Psoas muscle (tissue), 8 donors: Measurements from ENCODE around the gene SNRPD3. TPM values are rescaled to one million over a fixed set of nuclear protein-coding genes. Genes with fewer than 3 reads are reported as not detected.

Experiments
- ATAC-seq, 4 donors: fragments of 200-7000 bp; cut with Tn5 transposase; one replicate each; pipeline ENCODE4 v1.9.1; 2020; ENCODE audit warnings: moderate library complexity in 3 of 4, mild to moderate bottlenecking in 2 of 4
- DNase-seq, 2 donors: peaks; one replicate each; pipeline ENCODE4 v3.0.0-alpha.2; 2020
- H3K27ac ChIP-seq: fragments of 200-600 bp; one replicate; pipeline ENCODE4 v1.8.0; 2022
- H3K27me3 ChIP-seq, 3 donors: fragments of 200-600 bp in 1 of 3; one replicate each; pipeline versions ENCODE4 v1.6.1 to v1.8.0; 2013 to 2022; ENCODE audit warnings: low read length in 2 of 3, mild to moderate bottlenecking in 2 of 3, moderate library complexity in 1 of 3; ENCODE audit not compliant: insufficient read depth in 3 of 3
- H3K36me3 ChIP-seq, 2 donors: fragments of 200-600 bp in 1 of 2; one replicate each; pipeline versions ENCODE4 v1.6.1 to v1.8.0; 2013 to 2022; ENCODE audit warnings: low read depth in 1 of 2, mild to moderate bottlenecking in 1 of 2, moderate library complexity in 1 of 2; ENCODE audit not compliant: insufficient read depth in 1 of 2
- H3K4me1 ChIP-seq: fragments of 200-600 bp; one replicate; pipeline ENCODE4 v1.8.0; 2022
- H3K4me3 ChIP-seq: fragments of 200-600 bp; one replicate; pipeline ENCODE4 v1.8.0; 2022; ENCODE audit warnings: mild to moderate bottlenecking
- H3K9me3 ChIP-seq: fragments of 200-600 bp; one replicate; pipeline ENCODE4 v1.8.0; 2022
- WGBS, 3 donors: extraction: QIAGEN DNeasy Blood & Tissue Kit; methylation state at CpG; one replicate each; pipeline versions ENCODE4 v1.1.6 to v1.1.7; 2013; 5-methylcytosine and 5-hydroxymethylcytosine counted together
- intact Hi-C, 2 donors: fragments of 100-400 bp; cut with DNase I; formaldehyde crosslinking; loops; one replicate each; pipeline versions ENCODE4 v1.11.0 to v1.14.2; 2022
- polyA plus RNA-seq, 3 donors: library from polyadenylated mRNA; stranded (reverse); fragments of 200-250 nt; gene quantifications; one replicate each; pipeline ENCODE4 v1.2.3, GENCODE V29; 2013
- total RNA-seq, 4 donors: library from RNA; stranded (reverse); fragmentation: NEBNext Ultra II Directional in 2 of 4; extraction: Animal tissue kit (Norgen Biotek cat#: 25700) in 2 of 4; gene quantifications; one replicate each; pipeline versions ENCODE4 v1.2.1 to v1.2.4, GENCODE V29; 2021 to 2023
- TF ChIP-seq, protein P1 (sequence below): fragments of 200-600 bp; IDR thresholded peaks from one replicate; pipeline ENCODE4 v1.8.0; 2022; ENCODE audit warnings: antibody characterized with exemption
- donor health status: healthy with polysubstance abuse.
- donor health status: DM: no; HTN: no; CAD: no; lungs with moderate emphysema.
- donor health status: Bipolar disorder and iron deficiency.
- donor health status: healthy.
- donor health status: DM: yes; HTN: yes; CAD: no.
- donor health status: DM: no; HTN: no; CAD: no.
- donor health status: DM: no; HTN: no; CAD: no.
- donor health status: DM: yes; HTN: yes; CAD: no.

The SNRPD3 gene
- total and polyA plus RNA-seq, 7 donors: 68.8 to 129 (median 82.7) TPM

DNA sequence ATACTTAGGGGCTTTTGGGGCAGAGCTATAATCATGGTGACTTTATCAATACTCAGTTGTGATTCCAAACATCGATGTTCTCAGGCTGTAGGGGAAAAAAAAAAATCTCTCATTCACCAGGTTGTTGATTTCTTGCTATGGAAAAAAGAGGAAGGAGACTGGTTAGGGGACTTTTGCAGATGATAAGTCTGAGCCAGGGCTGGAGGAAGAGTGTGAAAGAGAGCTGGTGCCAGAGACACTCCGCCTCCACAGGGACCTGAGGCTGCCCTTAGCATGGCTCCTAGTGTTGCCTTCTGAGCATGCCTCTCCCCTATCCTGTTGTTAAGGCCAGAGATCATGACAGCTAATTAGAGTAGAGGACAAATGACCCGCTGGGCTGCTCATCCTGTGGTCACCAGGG, 43.8 kb upstream of the SNRPD3 start:
- Histone ChIP-seq H3K4me3 (no peak overlapping the region), H3K36me3 (no peaks in the 10 kb centered on the region), H3K4me1 (peaks cover 24% of the 10 kb centered on the region), H3K27me3 (no peaks in the 10 kb centered on the region), H3K27ac (no peak overlapping the region), H3K9me3 (no peaks in the 10 kb centered on the region)
- 67 to 81% (median 75%) methylated on average over 3 of the region's 3 CpGs for whole genome bisulfite sequencing, 3 donors
- DNase-seq (no peak), ATAC-seq (peak in 1 of 4 donors; percentile 23)
- TF ChIP-seq, protein P1, sequence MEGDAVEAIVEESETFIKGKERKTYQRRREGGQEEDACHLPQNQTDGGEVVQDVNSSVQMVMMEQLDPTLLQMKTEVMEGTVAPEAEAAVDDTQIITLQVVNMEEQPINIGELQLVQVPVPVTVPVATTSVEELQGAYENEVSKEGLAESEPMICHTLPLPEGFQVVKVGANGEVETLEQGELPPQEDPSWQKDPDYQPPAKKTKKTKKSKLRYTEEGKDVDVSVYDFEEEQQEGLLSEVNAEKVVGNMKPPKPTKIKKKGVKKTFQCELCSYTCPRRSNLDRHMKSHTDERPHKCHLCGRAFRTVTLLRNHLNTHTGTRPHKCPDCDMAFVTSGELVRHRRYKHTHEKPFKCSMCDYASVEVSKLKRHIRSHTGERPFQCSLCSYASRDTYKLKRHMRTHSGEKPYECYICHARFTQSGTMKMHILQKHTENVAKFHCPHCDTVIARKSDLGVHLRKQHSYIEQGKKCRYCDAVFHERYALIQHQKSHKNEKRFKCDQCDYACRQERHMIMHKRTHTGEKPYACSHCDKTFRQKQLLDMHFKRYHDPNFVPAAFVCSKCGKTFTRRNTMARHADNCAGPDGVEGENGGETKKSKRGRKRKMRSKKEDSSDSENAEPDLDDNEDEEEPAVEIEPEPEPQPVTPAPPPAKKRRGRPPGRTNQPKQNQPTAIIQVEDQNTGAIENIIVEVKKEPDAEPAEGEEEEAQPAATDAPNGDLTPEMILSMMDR: no peak
- intact Hi-C loops: no loop called here

DNA sequence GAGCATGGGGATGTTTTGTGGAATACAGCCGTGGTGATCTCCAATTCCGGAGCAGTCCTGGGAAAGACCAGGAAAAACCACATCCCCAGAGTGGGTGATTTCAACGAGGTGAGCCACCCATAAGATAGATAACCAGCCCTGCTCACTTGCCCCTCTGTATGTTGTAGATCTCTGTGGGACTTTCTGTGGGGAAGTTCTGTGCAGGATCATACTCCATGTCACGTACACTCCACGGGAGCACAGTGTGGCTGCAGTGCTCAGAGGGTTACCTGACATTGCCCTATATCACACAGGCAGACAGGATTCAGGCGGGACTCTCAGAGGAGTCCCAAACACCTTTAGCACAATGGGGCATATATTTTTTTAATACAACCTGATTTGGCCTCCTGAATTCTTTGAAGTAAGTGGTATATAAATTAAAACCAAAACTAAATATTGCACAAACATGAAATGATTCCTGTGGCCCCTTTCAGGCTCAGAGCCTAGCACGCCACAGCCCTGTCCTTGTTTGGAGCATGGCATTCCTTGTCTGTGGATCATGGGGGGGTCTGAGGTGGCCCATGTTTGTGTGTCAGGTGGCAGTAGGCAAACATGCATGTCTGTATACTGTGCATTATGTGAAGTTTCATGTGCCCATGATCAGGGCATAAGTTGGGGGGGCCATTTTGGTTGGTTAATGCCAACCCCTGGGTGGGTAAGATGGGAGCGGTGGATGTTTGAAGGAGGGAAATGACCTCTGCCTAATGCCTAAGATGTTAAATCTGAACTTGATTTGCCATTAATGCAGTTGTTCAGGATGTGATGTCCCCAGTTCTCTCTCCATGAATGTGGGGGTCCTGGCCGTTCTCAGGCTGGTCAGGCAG, 42.2 kb upstream of the SNRPD3 start:
- peak in 1 of 2 donors; percentile 4 for DNase-seq
- no peaks in the 10 kb centered on the region for H3K36me3 ChIP-seq
- no peaks in the 10 kb centered on the region for H3K9me3 ChIP-seq
- intact Hi-C loops: no loop called here
- TF ChIP-seq, protein P1: no peak
- no peak overlapping the region for H3K27ac ChIP-seq
- WGBS, 3 donors: 92 to 96% (median 93%) methylated on average over 9 of the region's 9 CpGs
- H3K4me3 ChIP-seq: no peak overlapping the region
- no peaks in the 10 kb centered on the region for H3K27me3 ChIP-seq
- H3K4me1 ChIP-seq: peaks cover 24% of the 10 kb centered on the region
- ATAC-seq: no peak

DNA sequence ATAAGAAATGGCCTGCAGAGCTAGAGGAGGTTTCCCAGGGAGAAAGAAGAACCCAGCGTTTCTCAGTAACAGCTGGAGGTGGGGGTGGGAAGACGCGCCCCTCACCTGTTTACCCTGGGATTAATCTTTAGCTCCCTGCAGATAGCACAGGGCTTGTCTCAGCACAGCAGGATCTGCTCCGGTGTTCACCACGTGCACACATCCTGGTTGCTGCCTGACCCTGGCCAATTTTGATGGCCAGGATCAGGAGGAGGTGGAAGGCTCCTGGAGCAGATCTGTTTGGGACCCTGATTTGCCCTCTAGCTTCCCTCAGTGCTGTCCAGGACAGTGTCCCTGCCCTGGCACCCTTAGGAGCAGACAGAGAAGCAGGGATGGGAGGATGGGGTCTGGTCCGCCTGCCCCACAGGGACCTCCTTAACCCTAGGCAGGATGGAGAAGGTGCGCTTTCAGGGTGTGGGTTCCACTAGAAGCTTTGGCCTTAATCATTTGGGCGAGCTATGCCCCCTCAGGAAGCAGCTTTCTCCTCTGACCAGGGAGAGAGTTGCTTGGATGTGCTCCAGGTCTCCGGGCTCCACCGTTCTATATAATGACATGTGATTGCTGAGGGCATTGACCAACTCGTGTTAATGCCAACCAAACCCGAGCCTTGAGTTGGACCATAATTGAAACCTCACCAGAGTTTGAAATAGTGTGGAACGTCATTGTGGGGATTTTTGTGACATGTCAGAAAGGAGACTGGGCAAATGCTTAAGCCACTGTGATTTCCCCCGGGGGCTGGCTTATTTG, 41.4 kb upstream of the SNRPD3 start:
- Histone ChIP-seq H3K27ac (no peak overlapping the region), H3K36me3 (no peaks in the 10 kb centered on the region), H3K9me3 (no peaks in the 10 kb centered on the region), H3K27me3 (no peaks in the 10 kb centered on the region), H3K4me1 (peaks cover 24% of the 10 kb centered on the region), H3K4me3 (no peak overlapping the region)
- TF ChIP-seq, protein P1: no peak
- ATAC-seq: no peak
- peak in 1 of 2 donors; percentile 1 for DNase-seq
- 61 to 68% (median 66%) methylated on average over 13 to 14 of the region's 14 CpGs for WGBS, 3 donors
- intact Hi-C loops: no loop called here

DNA sequence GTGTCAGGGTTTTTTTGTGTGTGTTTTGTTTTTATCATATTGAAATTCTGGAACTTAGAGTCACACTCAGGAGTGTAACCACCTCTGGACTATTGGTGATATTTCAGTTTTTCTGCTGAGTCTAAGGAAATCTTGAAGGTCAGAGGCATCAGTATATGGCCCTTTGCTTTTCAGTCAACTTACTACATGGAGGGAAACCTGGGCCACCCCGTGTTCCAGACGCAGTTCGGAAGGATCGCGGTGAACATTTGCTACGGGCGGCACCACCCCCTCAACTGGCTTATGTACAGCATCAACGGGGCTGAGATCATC, 40.8 kb upstream of the SNRPD3 start:
- 91 to 95% (median 92%) methylated on average over 8 of the region's 8 CpGs for WGBS, 3 donors

More for the DNA sequence above, 40.8 kb upstream of the SNRPD3 start:
- H3K4me1 ChIP-seq: peaks cover 26% of the 10 kb centered on the region
- TF ChIP-seq, protein P1: no peak
- no peak overlapping the region for H3K27ac ChIP-seq
- H3K36me3 ChIP-seq: no peaks in the 10 kb centered on the region
- DNase-seq (peak in 1 of 2 donors; percentile 18), ATAC-seq (no peak)
- H3K9me3 ChIP-seq: no peaks in the 10 kb centered on the region
- intact Hi-C loops: no loop called here
- no peak overlapping the region for H3K4me3 ChIP-seq
- no peaks in the 10 kb centered on the region for H3K27me3 ChIP-seq
